ENCODE measurements around the gene NOP10.

The NOP10 gene

DNA sequence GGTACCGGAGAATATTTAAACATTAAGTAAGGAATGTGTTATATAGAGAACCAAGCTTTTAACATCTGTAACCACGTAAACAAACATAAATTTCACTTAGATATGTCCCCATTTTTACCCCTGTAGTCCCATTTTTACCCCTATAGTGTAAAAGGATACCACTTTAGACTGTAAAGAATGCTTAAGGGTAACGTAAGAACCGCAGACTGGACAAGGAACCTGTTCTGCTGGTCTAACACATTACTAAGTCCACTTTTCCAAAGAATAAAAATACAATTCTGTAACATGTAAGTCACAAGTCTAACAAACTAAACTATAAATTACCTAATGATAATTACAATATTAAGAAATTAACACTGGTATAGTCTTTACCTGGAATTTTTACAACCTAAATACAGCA is 8.3 kb downstream of the NOP10 start:
- H3K4me3 ChIP-seq (ENCODE audit: low read depth, low read length), result peak overlapping the region; percentile 72
- no peak for DNase-seq (ENCODE audit: low read depth)

DNA sequence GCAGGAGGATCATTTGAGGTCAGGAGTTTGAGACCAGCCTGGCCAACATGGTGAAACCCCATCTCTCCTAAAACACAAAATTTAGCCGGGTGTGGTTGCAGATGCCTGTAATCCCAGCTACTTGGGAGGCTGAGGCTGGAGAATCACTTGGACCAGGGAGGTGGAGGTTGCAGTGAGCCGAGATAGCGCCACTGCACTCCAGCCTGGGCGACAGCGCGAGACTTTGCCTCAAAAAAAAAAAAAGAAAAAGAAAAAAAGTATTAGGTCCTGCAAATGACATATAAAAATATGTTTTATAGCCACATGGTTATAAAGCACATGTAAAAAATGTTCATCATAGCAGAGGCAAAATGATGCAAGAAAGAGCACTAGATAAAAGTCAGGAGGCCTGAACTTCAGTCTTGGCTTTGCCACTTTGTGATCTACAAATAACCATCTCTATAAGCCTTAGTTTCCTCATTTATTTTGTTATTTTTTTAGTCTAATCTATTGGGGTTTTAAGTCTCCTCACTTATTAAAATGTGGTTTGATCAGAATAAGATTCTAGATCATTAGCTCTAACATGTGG is 10.3 kb downstream of the NOP10 start:
- DNase-seq (ENCODE audit: low read depth), result no peak
- H3K4me3 ChIP-seq (ENCODE audit: low read depth, low read length), result no peak overlapping the region
- TF ChIP-seq MYC (IDR thresholded peaks at IDR 0.05; ENCODE audit: low read depth, low read length) (no peak), POLR2A (IDR thresholded peaks at IDR 0.05; ENCODE audit: extremely low read depth, insufficient read length) (no peak)
- TF ChIP-seq, protein P1, sequence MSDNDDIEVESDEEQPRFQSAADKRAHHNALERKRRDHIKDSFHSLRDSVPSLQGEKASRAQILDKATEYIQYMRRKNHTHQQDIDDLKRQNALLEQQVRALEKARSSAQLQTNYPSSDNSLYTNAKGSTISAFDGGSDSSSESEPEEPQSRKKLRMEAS (IDR thresholded peaks at IDR 0.05; ENCODE audit: low read depth, low read length), result peak; percentile 49; the same call in 1 of the 2 replicates

More for the DNA sequence above, 8.3 kb downstream of the NOP10 start:
- no peak for TF ChIP-seq MYC (IDR thresholded peaks at IDR 0.05; ENCODE audit: low read depth, low read length)
- no peak for TF ChIP-seq POLR2A (IDR thresholded peaks at IDR 0.05; ENCODE audit: extremely low read depth, insufficient read length)
- TF ChIP-seq, protein P2, sequence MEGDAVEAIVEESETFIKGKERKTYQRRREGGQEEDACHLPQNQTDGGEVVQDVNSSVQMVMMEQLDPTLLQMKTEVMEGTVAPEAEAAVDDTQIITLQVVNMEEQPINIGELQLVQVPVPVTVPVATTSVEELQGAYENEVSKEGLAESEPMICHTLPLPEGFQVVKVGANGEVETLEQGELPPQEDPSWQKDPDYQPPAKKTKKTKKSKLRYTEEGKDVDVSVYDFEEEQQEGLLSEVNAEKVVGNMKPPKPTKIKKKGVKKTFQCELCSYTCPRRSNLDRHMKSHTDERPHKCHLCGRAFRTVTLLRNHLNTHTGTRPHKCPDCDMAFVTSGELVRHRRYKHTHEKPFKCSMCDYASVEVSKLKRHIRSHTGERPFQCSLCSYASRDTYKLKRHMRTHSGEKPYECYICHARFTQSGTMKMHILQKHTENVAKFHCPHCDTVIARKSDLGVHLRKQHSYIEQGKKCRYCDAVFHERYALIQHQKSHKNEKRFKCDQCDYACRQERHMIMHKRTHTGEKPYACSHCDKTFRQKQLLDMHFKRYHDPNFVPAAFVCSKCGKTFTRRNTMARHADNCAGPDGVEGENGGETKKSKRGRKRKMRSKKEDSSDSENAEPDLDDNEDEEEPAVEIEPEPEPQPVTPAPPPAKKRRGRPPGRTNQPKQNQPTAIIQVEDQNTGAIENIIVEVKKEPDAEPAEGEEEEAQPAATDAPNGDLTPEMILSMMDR (IDR thresholded peaks at IDR 0.05; ENCODE audit: low read depth, low read length), result no peak
- TF ChIP-seq, protein P1 (IDR thresholded peaks at IDR 0.05; ENCODE audit: low read depth, low read length), result no peak

DNA sequence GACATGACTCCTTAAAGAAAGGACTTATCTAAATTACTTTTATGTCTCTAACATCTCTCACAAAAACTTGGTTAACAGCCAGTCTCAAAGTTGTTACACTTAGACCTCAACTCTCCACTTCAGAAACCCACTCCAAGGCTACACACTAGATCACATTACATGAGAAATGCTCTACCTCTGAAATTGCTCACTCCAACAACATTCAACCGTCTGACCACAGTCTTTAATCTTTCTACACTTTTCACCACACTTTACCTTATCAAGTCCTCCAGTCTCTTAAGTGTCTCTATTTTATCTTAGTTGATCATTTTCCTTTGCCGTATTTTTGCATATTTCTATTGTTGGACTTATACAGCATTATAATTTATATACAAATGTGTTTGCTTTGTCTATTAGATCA is 11.1 kb downstream of the NOP10 start:
- no peak for DNase-seq (ENCODE audit: low read depth)
- TF ChIP-seq MYC (IDR thresholded peaks at IDR 0.05; ENCODE audit: low read depth, low read length) (no peak), POLR2A (IDR thresholded peaks at IDR 0.05; ENCODE audit: extremely low read depth, insufficient read length) (no peak)
- TF ChIP-seq, protein P2 (IDR thresholded peaks at IDR 0.05; ENCODE audit: low read depth, low read length), result no peak
- TF ChIP-seq, protein P1 (IDR thresholded peaks at IDR 0.05; ENCODE audit: low read depth, low read length), result no peak
- no peak overlapping the region for H3K4me3 ChIP-seq (ENCODE audit: low read depth, low read length)

DNA sequence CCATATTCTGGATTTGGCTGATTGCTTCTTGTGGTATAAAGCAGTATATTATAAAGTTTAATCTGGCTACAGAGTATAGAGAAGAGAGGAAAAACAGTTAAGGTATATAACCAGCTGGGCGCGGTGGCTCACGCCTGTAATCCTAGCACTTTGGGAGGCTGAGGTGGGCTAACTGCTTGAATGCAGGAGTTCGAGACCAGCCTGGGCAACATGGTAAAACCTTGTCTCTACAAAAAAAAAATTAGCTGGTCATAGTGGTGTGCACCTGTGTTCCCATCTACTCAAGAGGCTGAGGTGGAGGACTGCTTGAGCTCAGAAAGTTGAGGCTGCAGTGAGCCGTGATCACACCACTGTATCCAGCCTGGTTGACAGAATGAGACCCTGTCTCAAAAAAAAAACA is 12.7 kb downstream of the NOP10 start:
- DNase-seq (ENCODE audit: low read depth), result no peak
- H3K4me3 ChIP-seq (ENCODE audit: low read depth, low read length), result no peak overlapping the region
- TF ChIP-seq POLR2A (IDR thresholded peaks at IDR 0.05; ENCODE audit: extremely low read depth, insufficient read length) (no peak), MYC (IDR thresholded peaks at IDR 0.05; ENCODE audit: low read depth, low read length) (no peak)
- TF ChIP-seq, protein P1 (IDR thresholded peaks at IDR 0.05; ENCODE audit: low read depth, low read length), result no peak
- TF ChIP-seq, protein P2 (IDR thresholded peaks at IDR 0.05; ENCODE audit: low read depth, low read length), result no peak

DNA sequence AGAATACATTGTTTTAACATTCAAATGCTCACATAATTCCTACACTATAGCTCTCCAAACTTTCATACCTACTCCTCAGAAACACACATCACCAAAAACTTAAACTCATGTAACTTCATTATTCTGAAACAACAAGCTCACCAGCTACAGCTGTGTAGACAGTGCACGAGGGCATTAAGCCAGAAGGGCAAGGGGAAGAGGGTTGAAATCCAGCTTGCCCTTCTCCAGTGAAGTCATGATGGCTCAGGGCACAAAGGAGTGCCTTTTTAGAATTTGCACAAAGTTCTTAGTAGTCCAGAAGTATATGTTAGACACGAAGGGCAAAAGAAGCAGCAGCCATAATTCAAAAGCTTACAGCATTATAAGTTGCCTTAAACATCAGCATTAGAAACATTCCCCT is 13.9 kb downstream of the NOP10 start:
- no peak for TF ChIP-seq POLR2A (IDR thresholded peaks at IDR 0.05; ENCODE audit: extremely low read depth, insufficient read length)
- no peak for TF ChIP-seq MYC (IDR thresholded peaks at IDR 0.05; ENCODE audit: low read depth, low read length)
- TF ChIP-seq, protein P2 (IDR thresholded peaks at IDR 0.05; ENCODE audit: low read depth, low read length), result no peak
- TF ChIP-seq, protein P1 (IDR thresholded peaks at IDR 0.05; ENCODE audit: low read depth, low read length), result no peak
- H3K4me3 ChIP-seq (ENCODE audit: low read depth, low read length), result no peak overlapping the region
- DNase-seq (ENCODE audit: low read depth), result no peak

DNA sequence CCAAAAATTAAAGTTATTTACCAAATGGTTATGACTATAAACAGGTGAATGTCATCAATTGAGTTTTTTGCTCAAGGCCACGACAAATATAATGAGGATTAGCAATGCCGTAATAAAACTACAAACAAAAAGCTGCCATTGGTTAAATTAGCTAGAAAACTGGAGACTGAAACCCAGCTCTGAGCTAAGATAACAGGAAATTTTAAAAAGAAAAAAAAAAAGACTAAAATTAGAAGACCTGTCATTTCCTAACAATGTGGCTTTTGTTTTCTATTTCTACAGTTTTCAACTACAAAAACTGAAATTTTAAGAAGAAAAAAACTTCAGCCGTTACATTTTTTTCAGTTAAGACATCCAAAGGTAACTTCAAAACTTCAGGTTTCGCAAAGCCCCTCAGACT is 15.0 kb downstream of the NOP10 start:
- no peak overlapping the region for H3K4me3 ChIP-seq (ENCODE audit: low read depth, low read length)
- no peak for DNase-seq (ENCODE audit: low read depth)
- TF ChIP-seq, protein P1 (IDR thresholded peaks at IDR 0.05; ENCODE audit: low read depth, low read length), result no peak
- TF ChIP-seq MYC (IDR thresholded peaks at IDR 0.05; ENCODE audit: low read depth, low read length) (no peak), POLR2A (IDR thresholded peaks at IDR 0.05; ENCODE audit: extremely low read depth, insufficient read length) (no peak)
- TF ChIP-seq, protein P2 (IDR thresholded peaks at IDR 0.05; ENCODE audit: low read depth, low read length), result no peak
